Thyroid gland (tissue), 4 donors: ENCODE measurements around the gene SMNDC1. TPM values are rescaled to one million over a fixed set of nuclear protein-coding genes. Genes with fewer than 3 reads are reported as not detected.
"Not testable (repeated sequence)": the region's sequence is repeated elsewhere in the genome, so short reads cannot be mapped to it uniquely, and the experiment has no call there.

ENCODE experiments used
- DNase-seq, 2 donors: peaks; one replicate each; pipeline ENCODE4 v3.0.0-alpha.2; 2019
- H3K27ac ChIP-seq, 3 donors: fragments of 200-600 bp; sonication (generic); 1 replicate in 2 of 3; 2 replicates in 1 of 3; pipeline ENCODE4 v1.5.1; 2016 to 2019; ENCODE audit warnings: mild to moderate bottlenecking in 1 of 3, moderate library complexity in 1 of 3
- H3K27me3 ChIP-seq: fragments of 200-600 bp; sonication (generic); one replicate; pipeline ENCODE4 v1.5.1; 2019
- H3K36me3 ChIP-seq, 2 donors: fragments of 200-600 bp; sonication (generic); one replicate each; pipeline ENCODE4 v1.5.1; 2016 to 2019
- H3K4me1 ChIP-seq, 2 donors: fragments of 200-600 bp; sonication (generic); one replicate each; pipeline ENCODE4 v1.5.1; 2017 to 2019
- H3K4me3 ChIP-seq, 3 donors: fragments of 200-600 bp; sonication (generic); replicated peaks in 1 of 3; 1 replicate in 2 of 3; 2 replicates in 1 of 3; pipeline ENCODE4 v1.5.1; 2016; ENCODE audit warnings: mild to moderate bottlenecking in 1 of 3
- H3K9me3 ChIP-seq: fragments of 200-600 bp; sonication (generic); one replicate; pipeline ENCODE4 v1.5.1; 2017
- POLR2A ChIP-seq, 2 donors: fragments of 450-650 bp; IDR thresholded peaks; one replicate each; pipeline ENCODE4 v1.6.1; 2017; ENCODE audit warnings: antibody characterized with exemption in 2 of 2, mild to moderate bottlenecking in 2 of 2, moderate library complexity in 1 of 2
- WGBS, 2 donors: methylation state at CpG; one replicate each; pipeline ENCODE4 v1.1.5; 2017; 5-methylcytosine and 5-hydroxymethylcytosine counted together
- intact Hi-C: fragments of 100-400 bp; cut with DNase I; formaldehyde crosslinking; loops from one replicate; pipeline ENCODE4 v1.15.1; 2023
- total RNA-seq, 4 donors: library from RNA; depleted of rRNA; stranded (reverse); fragments of >200 nt; gene quantifications; one replicate each; pipeline ENCODE4 v1.2.3, GENCODE V29; 2016
- TF ChIP-seq, protein P1 (sequence below), 6 experiments: fragments of 200-600 bp in 3 of 6; fragments of 450-650 bp in 3 of 6; sonication (generic) in 3 of 6; IDR thresholded peaks; one replicate each; pipeline ENCODE4 v1.5.1; 2016 to 2019; ENCODE audit warnings: antibody characterized with exemption in 6 of 6, mild to moderate bottlenecking in 2 of 6, inconsistent platforms in 1 of 6, moderate library complexity in 1 of 6

Gene SMNDC1
- total RNA-seq, 4 donors from 2014 or later, result 12.3 to 16.3 (median 13.5) TPM

DNA sequence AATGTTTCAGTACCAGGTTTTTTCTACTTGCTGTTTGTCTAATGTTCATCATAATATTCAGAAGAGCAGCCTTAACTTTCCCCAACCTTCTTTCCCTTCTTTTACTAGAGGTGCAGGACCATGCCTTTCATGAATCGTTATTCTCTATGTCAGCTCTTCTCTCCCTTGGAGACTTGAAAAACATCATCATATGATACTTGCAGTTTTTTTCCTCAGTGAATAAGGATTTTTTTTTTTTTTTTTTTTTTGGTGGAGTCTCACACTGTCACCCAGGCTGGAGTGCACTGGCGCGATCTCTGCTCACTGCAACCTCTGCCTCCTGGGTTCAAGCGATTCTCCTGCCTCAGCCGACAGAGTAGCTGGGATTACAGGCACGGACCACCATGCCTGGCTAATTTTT lies 30.1 kb downstream of the SMNDC1 start:
- TF ChIP-seq, protein P1, sequence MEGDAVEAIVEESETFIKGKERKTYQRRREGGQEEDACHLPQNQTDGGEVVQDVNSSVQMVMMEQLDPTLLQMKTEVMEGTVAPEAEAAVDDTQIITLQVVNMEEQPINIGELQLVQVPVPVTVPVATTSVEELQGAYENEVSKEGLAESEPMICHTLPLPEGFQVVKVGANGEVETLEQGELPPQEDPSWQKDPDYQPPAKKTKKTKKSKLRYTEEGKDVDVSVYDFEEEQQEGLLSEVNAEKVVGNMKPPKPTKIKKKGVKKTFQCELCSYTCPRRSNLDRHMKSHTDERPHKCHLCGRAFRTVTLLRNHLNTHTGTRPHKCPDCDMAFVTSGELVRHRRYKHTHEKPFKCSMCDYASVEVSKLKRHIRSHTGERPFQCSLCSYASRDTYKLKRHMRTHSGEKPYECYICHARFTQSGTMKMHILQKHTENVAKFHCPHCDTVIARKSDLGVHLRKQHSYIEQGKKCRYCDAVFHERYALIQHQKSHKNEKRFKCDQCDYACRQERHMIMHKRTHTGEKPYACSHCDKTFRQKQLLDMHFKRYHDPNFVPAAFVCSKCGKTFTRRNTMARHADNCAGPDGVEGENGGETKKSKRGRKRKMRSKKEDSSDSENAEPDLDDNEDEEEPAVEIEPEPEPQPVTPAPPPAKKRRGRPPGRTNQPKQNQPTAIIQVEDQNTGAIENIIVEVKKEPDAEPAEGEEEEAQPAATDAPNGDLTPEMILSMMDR (IDR thresholded peaks at IDR 0.05), result no peak
- TF ChIP-seq POLR2A (IDR thresholded peaks at IDR 0.05), result no peak
- Histone ChIP-seq H3K4me1 (peaks cover 36 to 59% of the 10 kb centered on the region in 2 donors), H3K27me3 (no peaks in the 10 kb centered on the region), H3K9me3 (no peaks in the 10 kb centered on the region), H3K27ac (peak overlapping the region; percentile 68 to 95 (median 74)), H3K4me3 (no peak overlapping the region), H3K36me3 (no peaks in the 10 kb centered on the region)
- no peak for DNase-seq
- intact Hi-C loops, result loop anchor here (5.0 to 10.0 kb wide), 2 partner anchors 50 to 137 kb away; no protein-coding TSS in a partner anchor
- WGBS, 2 donors, result 80 to 90% methylated on average over 6 of the region's 6 CpGs

DNA sequence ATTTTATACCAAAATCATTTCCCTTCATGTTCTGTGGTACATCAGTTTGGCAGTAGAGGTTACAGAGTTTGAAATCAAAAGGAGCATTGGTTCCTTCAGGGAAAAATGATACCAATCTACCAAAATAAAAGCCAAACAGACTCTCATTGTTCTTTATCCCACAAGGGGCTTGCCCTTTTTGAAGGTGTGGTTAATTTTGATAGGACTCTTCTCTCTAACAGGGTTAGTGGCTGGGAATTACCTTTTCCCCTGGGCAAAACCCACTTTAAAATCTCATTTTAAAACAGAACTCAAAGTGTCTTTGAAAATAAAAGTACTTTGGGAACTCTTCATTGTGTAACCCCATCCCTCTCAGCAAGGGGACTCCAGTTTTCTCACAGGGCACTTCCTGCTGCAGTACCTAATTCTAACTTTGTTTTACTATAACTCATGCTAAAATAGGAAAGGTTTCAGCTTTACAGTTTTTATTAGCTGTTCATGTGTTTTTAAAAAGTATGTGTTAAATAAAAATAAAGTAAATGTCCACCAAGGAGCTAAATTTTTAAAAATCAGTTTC lies 30.6 kb downstream of the SMNDC1 start:
- H3K9me3 ChIP-seq, result no peaks in the 10 kb centered on the region
- no peak for DNase-seq
- H3K27me3 ChIP-seq, result no peaks in the 10 kb centered on the region
- H3K4me3 ChIP-seq, result no peak overlapping the region
- H3K36me3 ChIP-seq, result no peaks in the 10 kb centered on the region
- peak overlapping the region; percentile 68 to 95 (median 74) for H3K27ac ChIP-seq
- peaks cover 39 to 62% of the 10 kb centered on the region in 2 donors for H3K4me1 ChIP-seq
- intact Hi-C loops, result loop anchor here (10.0 kb wide), 1 partner anchor 49 kb away; no protein-coding TSS in a partner anchor
- no peak for TF ChIP-seq POLR2A (IDR thresholded peaks at IDR 0.05)

DNA sequence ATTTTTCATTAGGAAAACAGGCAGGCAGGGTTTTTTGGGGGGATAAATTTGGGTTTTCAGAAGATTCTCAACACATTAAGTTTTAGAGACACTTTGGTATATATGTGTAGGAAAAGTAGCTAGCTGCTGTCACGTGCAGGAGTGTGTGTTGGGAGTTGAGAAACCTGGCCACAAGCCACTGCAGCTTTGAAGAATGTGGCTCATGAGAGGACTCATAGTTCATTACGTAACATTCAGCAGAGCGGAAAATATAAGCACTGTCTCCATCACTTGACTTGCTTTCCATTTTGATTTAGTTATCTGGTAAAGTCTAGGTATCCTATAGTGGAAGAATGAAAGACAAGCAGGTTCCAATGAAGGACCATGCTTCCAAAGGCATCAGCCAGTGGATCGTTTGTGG lies 31.2 kb downstream of the SMNDC1 start:
- Histone ChIP-seq H3K36me3 (no peaks in the 10 kb centered on the region), H3K27me3 (no peaks in the 10 kb centered on the region), H3K4me1 (peaks cover 42 to 60% of the 10 kb centered on the region in 2 donors), H3K27ac (peak overlapping the region; percentile 68 to 95 (median 74)), H3K9me3 (no peaks in the 10 kb centered on the region), H3K4me3 (no peak overlapping the region)
- intact Hi-C loops, result loop anchor here (10.0 kb wide), 1 partner anchor 49 kb away; no protein-coding TSS in a partner anchor
- TF ChIP-seq, protein P1 (IDR thresholded peaks at IDR 0.05), result no peak
- TF ChIP-seq POLR2A (IDR thresholded peaks at IDR 0.05), result no peak
- WGBS, 2 donors, result 23 to 30% methylated on average over 4 of the region's 4 CpGs
- DNase-seq, result peak; percentile 92

DNA sequence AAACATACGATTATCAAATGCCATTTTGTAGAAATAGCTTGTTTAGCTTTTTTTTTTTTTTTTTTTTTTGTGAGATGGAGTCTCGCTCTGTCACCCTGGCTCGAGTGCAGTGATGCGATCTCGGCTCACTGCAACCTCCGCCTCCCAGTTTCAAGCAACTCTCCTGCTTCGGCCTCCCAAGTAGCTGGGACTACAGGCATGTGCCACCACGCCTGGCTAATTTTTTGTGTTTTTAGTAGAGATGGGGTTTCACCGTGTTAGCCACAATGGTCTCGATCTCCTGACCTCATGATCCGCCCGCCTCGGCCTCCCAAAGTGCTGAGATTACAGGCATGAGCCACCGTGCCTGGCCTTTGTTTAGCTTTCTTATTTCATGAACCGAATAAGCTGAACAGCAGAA lies 31.7 kb downstream of the SMNDC1 start:
- intact Hi-C loops, result loop anchor here (10.0 kb wide), 1 partner anchor 48 kb away; no protein-coding TSS in a partner anchor

DNA sequence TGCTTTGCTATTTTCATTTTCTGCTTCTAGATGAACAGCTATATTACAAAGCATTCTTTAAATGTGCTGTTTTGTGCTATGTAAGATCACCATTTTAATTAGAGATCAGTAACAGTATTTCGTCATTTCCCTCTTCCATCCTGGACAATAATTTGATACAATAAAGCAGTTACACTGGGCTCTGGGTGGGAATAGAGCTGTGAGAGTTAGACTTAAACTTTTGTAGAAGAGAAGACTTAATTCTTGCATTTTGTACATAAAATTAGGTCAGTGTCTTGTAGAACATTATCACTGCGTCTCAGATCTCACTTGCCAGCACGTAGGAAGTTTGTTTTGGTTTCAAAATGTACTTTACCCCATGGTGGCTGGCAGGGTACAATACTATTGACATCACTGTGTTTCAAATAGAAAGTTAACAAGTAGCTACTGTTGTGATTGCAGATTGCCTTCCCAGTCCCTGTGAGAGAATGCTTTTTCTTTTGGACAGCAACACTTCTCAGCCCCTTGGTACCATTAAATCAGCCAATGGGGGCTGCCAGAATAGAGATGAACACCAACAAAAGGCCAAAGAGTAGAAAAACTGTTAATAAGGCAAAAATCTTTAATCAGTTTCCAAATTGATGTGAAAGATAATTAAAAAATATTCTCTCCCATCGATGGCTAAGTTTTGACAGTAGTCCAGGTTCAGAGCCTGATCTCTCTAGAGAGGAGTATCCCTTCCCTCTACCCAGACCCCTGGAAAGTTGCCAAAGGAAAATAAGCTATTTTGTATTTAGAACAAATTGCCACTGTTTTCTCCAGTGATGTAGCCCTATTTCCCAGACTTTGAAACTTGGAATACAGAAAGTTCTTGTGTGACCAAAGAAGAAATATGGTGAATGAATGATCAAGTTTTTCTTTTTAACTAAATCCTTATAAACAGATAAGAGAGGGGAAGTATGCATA lies 35.1 kb downstream of the SMNDC1 start:
- Histone ChIP-seq H3K4me1 (peaks cover 60 to 74% of the 10 kb centered on the region in 2 donors), H3K9me3 (no peaks in the 10 kb centered on the region), H3K4me3 (no peak overlapping the region), H3K27ac (peak overlapping the region; percentile 68 to 95 (median 77)), H3K36me3 (no peaks in the 10 kb centered on the region), H3K27me3 (no peaks in the 10 kb centered on the region)
- TF ChIP-seq, protein P1 (IDR thresholded peaks at IDR 0.05), result no peak
- peak in 1 of 2 donors; percentile 57 for TF ChIP-seq POLR2A (IDR thresholded peaks at IDR 0.05)
- 12% methylated on average over 4 of the region's 4 CpGs for WGBS, 2 donors
- DNase-seq, result peak; percentile 50 to 58
- intact Hi-C loops, result loop anchor here (10.0 kb wide), 1 partner anchor 45 kb away; no protein-coding TSS in a partner anchor

More for the DNA sequence above, 31.7 kb downstream of the SMNDC1 start:
- not testable (repeated sequence) for H3K27me3 ChIP-seq, H3K36me3 ChIP-seq, H3K4me3 ChIP-seq, H3K9me3 ChIP-seq
- peak overlapping the region; percentile 68 to 95 (median 74) for H3K27ac ChIP-seq
- WGBS, 2 donors, result 60 to 76% methylated on average over 15 of the region's 15 CpGs
- H3K4me1 ChIP-seq, result peaks cover 47 to 63% of the 10 kb centered on the region in 2 donors
- DNase-seq, result peak in 1 of 2 donors; percentile 71
